HG03571 (cell line): ENCODE data around the gene SLAMF1.
"Not testable (repeated sequence)": the region's sequence is repeated elsewhere in the genome, so short reads cannot be mapped to it uniquely, and the experiment has no call there.

Source experiments
- ATAC-seq: cut with Tn5 transposase; IDR thresholded peaks from one replicate; pipeline ENCODE4 v1.9.1; 2021; ENCODE audit not compliant: unreplicated experiment

The SLAMF1 gene

GRCh38 chr1:160640359-160641123 lies 6.3 kb downstream of the SLAMF1 start:
- ATAC-seq: no peak

- no peak for ATAC-seq
These were observed 7.2 kb downstream of the SLAMF1 start for GRCh38 chr1:160639652-160640051.

- ATAC-seq: no peak
These were observed 7.9 kb downstream of the SLAMF1 start for GRCh38 chr1:160638926-160639325.

GRCh38 chr1:160638540-160638857 lies 8.3 kb downstream of the SLAMF1 start:
- no peak for ATAC-seq

- ATAC-seq: no peak
These were observed 8.9 kb downstream of the SLAMF1 start for GRCh38 chr1:160637821-160638539.

GRCh38 chr1:160637065-160637464 lies 9.8 kb downstream of the SLAMF1 start:
- no peak for ATAC-seq

- ATAC-seq: no peak
These were observed 10.3 kb downstream of the SLAMF1 start for GRCh38 chr1:160636547-160636946.

GRCh38 chr1:160636076-160636475 lies 10.8 kb downstream of the SLAMF1 start:
- no peak for ATAC-seq

GRCh38 chr1:160634543-160635491 lies 12.0 kb downstream of the SLAMF1 start:
- ATAC-seq: no peak

GRCh38 chr1:160633330-160633903 lies 13.4 kb downstream of the SLAMF1 start:
- ATAC-seq: no peak

- ATAC-seq: no peak
These were observed 14.7 kb downstream of the SLAMF1 start for GRCh38 chr1:160631983-160632625.

GRCh38 chr1:160630523-160631451 lies 16.1 kb downstream of the SLAMF1 start:
- no peak for ATAC-seq

GRCh38 chr1:160629286-160630210 lies 17.3 kb downstream of the SLAMF1 start:
- ATAC-seq: no peak

- ATAC-seq: no peak
These were observed 18.0 kb downstream of the SLAMF1 start for GRCh38 chr1:160628799-160629263.

GRCh38 chr1:160627677-160628289 lies 19.1 kb downstream of the SLAMF1 start:
- not testable (repeated sequence) for ATAC-seq

GRCh38 chr1:160626509-160627342 lies 20.1 kb downstream of the SLAMF1 start:
- ATAC-seq: no peak
